ENCODE data around the gene METAP1.
"Not testable (repeated sequence)": the region's sequence is repeated elsewhere in the genome, so short reads cannot be mapped to it uniquely, and the experiment has no call there.

The METAP1 gene

GRCh38 chr4:98998551-98998950 is 3.0 kb downstream of the METAP1 start:
- no peak for DNase-seq

- DNase-seq, result peak; percentile 51
Measured at GRCh38 chr4:99002279-99002678, 6.8 kb downstream of the METAP1 start.

- no peak for DNase-seq
Measured at GRCh38 chr4:99008051-99008450, 12.5 kb downstream of the METAP1 start.

- no peak for DNase-seq
Measured at GRCh38 chr4:99011910-99012309, 16.4 kb downstream of the METAP1 start.

GRCh38 chr4:99013402-99013843 is 17.9 kb downstream of the METAP1 start:
- no peak for DNase-seq

GRCh38 chr4:99013884-99014523 is 18.5 kb downstream of the METAP1 start:
- no peak for DNase-seq

- DNase-seq, result no peak
Measured at GRCh38 chr4:99021386-99021785, 25.9 kb downstream of the METAP1 start.

- DNase-seq, result no peak
Measured at GRCh38 chr4:99022566-99022965, 27.0 kb downstream of the METAP1 start.

- DNase-seq, result not testable (repeated sequence)
Measured at GRCh38 chr4:99023800-99024251, 28.3 kb downstream of the METAP1 start.

- peak; percentile 42 for DNase-seq
Measured at GRCh38 chr4:99024481-99025275, 29.2 kb downstream of the METAP1 start.

- DNase-seq, result no peak
Measured at GRCh38 chr4:99025506-99025905, 30.0 kb downstream of the METAP1 start.

- no peak for DNase-seq
Measured at GRCh38 chr4:99027304-99027703, 31.8 kb downstream of the METAP1 start.

- DNase-seq, result no peak
Measured at GRCh38 chr4:99028187-99028586, 32.7 kb downstream of the METAP1 start.

- peak; percentile 8 for DNase-seq
Measured at GRCh38 chr4:99029018-99029735, 33.7 kb downstream of the METAP1 start.

GRCh38 chr4:99029852-99030251 is 34.3 kb downstream of the METAP1 start:
- DNase-seq, result no peak

GRCh38 chr4:99033956-99034355 is 38.4 kb downstream of the METAP1 start:
- no peak for DNase-seq

- no peak for DNase-seq
Measured at GRCh38 chr4:99038213-99038612, 42.7 kb downstream of the METAP1 start.

GRCh38 chr4:99043346-99043745 is 47.8 kb downstream of the METAP1 start:
- DNase-seq, result no peak

GRCh38 chr4:99047710-99048109 is 52.2 kb downstream of the METAP1 start:
- no peak for DNase-seq

- DNase-seq, result no peak
Measured at GRCh38 chr4:99052902-99053301, 57.4 kb downstream of the METAP1 start.

GRCh38 chr4:99054428-99054994 is 59.0 kb downstream of the METAP1 start:
- peak; percentile 19 for DNase-seq

- no peak for DNase-seq
Measured at GRCh38 chr4:99058228-99058627, 62.7 kb downstream of the METAP1 start.

GRCh38 chr4:99059550-99059949 is 64.0 kb downstream of the METAP1 start:
- DNase-seq, result no peak

Data from eye (tissue), 1 donor.